Erythroblast (primary cell): ENCODE measurements around the gene SMURF2.

Experiments used
- GATA1 ChIP-seq: IDR thresholded peaks from 2 replicates; pipeline ENCODE4 v1.6.1; 2011; ENCODE audit warnings: low read depth, mild to moderate bottlenecking, control low read depth, low read length, moderate library complexity
- POLR2A ChIP-seq: IDR thresholded peaks from 2 replicates; pipeline ENCODE4 v1.6.1; 2011; ENCODE audit warnings: mild to moderate bottlenecking, low read length

DNA sequence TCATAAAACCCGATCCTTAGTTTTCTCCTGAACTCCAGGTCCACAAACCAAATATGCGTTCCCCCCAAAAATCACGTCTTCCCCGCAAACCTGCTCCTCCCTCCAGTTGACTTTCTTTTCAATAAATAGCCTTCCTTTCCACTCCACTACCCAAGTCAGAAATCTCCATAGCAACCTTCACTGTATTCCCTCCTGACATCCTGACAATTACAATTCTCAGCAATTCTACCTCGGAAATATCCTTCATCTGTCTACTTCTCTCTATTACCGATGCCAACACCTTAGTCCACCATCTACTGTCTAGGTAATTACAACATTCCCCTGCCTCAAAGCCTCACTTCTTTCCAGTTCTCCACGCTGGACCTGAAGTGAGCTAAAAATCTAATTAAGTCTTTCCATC, 50.7 kb downstream of the SMURF2 start:
- TF ChIP-seq POLR2A = no peak
- TF ChIP-seq GATA1 = no peak
